Measurements from ENCODE around the gene GLCE. TPM values are rescaled to one million over a fixed set of nuclear protein-coding genes. Genes with fewer than 3 reads are reported as not detected.

GLCE gene
- total RNA-seq, 1 donor from 2014 or later: 42.7 TPM

DNA sequence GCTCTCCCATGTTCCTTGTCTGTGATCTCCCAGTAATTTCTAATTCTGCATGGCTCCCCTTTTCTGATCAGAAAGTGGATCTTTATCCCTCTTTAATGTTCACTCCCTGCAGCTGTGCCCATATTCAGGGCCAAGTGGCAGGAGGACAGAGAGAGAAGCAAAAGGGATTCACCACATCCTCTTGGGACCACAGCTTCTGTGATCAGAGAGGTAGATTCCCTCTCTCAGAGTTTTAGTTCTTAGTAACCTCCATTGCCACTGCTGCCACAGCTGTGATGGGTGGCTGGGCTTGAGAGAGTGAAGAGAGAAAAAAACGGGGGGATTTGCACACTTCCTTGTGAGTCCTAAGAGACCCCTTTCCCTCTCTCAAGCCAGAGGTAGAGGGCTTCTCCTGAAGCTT is 49.2 kb downstream of the GLCE start:
- no peak for DNase-seq

GRCh38 chr15:69210574-69210973 is 50.1 kb downstream of the GLCE start:
- DNase-seq: no peak

- no peak for DNase-seq
Measured at GRCh38 chr15:69213786-69214185, 53.4 kb downstream of the GLCE start.

DNA sequence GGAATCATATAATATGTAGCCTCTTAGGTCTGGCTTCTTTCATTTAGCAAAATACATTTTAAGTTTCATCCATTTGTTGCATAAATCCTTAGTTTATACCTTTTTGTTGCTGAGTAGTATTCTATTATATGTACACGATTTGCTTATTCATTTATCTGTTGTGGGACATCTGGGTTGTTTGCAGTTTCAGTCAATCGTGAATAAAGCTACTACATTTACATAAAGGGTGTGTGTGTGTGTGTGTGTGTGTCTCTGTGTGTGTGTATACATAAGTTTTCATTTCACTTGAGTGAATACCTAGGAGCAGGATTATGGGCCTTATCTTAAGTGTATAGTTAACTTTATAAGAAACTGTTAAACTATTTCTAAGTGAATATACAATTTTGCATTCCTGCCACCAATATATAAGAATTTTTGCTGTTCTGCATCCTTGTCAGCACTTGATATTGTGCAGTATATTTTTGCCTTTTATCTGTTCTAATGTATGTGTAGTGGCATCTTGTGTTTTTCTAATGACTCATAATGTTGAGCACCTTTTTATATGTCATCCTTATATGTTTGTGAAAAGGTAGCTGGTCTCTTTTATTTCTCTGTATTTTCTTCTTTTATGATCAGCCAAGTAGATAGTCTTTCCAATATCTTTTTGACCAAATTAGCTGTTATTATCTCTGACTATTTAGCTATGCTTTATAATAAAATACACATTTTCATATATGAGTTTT is 55.0 kb downstream of the GLCE start:
- DNase-seq: no peak

- DNase-seq: no peak
Measured at GRCh38 chr15:69217381-69217780, 56.9 kb downstream of the GLCE start.

DNA sequence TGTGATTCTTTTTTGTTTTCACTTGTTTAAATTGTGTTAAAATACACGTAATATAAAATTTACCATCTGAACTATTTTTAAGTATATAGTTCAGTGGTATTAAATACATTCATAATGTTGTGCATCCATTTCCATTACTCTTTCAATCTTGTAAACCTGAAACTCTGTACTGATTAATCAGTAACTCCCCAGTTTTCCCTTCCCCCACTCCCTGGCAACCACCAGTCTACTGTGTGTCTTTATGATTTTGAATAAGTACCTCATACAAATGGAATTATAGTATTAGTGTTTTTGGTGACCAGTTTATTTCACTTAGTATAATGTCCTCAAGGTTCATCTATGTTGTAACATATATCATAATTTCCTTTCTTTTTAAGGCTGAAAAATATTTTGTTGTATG is 59.3 kb downstream of the GLCE start:
- no peak for DNase-seq

DNA sequence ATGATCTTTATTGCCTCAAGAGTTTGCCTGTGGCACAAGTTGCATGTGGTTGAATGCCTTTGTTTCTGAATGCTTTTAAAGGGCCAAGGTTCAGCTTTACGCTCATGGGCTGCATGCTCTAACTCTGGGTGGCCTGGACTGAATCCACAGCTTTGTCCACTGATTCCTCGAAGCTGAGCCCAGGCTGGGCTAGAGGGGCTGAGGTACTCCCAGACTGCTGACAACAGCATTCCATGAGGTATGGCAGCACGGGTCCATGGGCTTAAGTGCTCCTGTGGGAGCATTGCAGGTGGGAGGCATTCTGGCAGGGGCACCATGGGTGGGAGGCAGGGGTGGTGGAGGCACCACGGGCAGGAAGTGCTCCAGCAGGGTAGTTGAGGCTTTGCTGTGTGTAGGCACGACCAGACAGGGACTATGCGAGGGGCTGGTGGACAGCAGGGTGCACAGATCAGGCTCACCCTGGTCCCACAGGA is 61.6 kb downstream of the GLCE start:
- no peak for DNase-seq

DNA sequence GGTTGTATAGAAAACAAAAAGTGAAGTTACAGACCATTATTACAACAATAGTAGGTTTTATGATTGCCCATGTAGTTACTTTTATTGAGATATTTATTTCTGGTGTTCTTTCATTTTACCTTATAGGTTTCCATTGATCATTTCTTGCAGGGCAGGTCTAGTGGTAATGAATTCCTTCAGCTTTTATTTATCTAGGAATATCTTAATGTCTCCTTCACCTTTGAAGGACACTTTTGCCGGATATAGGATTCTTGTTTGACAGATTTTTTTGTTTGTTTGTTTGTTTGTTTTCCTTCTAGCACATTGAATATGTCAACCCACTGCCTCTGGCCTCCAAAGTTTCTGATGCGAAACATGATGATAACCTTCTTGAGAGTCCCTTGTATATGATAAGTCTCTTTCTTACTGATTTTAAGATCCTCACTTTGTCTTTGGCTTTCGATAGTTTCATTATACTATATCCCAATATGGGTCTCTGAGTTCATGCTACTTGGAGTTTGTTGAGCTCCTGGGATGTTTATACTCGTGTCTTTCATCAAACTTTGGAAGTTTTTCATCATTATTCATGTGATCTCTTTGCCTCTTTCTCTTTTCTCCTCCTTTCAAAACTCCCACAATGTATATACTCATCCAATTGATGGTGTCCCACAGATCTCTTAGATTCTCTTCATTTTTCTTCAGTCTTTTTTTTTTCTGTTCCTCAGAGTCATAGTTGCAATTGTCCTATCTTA is 62.8 kb downstream of the GLCE start:
- no peak for DNase-seq

DNA sequence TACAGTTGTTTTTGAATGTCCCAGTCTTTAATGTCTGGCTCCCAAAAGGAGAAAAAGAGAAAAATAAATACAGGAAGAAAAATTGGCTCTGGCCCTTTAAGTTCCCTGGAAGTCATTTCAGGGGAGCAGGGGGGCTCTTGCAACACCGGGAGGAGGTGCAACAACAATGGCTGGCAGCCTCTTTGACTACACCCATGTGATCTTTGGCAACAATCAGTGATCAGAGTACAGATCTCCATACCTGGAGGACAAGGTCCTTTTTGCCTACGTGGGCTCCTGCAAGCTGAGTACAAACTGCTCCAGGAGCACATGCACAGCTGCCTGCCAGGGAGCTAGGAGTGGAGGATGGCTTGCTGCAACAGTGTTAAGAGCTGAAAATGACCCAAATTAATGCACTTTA is 63.9 kb downstream of the GLCE start:
- no peak for DNase-seq

DNA sequence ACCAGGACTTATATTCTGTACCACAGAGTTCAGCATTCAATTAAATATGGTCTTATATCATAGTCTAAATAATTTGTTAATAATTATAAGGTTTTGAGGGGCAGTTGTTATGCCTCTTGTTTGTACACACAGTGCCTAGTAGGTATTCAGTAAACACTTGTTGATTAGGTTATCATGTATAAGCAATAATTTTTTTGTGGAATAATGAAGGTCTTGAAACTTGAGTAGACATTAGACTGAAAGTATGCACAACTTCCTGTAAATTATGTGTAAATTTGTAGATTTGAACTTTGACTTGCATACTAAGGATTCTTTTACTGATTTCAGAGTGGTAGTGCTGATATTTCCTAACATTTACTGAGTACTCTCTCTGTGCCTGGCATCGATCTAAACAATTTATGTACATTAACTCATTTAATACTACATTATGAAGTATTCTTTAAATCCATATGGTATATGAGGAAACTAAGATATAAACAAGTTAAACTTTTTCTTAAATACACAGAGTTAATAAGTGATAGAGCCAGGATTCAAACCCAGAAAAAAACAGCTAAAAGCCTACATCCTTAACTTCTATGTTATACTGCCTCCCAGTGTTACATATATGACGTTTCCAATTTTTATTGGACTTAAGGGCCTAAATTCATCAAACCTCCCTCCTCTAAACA is 65.1 kb downstream of the GLCE start:
- DNase-seq: peak; percentile 35

- no peak for DNase-seq
Measured at GRCh38 chr15:69226023-69226355, 65.6 kb downstream of the GLCE start.

- no peak for DNase-seq
Measured at GRCh38 chr15:69232144-69232543, 71.7 kb downstream of the GLCE start.

DNA sequence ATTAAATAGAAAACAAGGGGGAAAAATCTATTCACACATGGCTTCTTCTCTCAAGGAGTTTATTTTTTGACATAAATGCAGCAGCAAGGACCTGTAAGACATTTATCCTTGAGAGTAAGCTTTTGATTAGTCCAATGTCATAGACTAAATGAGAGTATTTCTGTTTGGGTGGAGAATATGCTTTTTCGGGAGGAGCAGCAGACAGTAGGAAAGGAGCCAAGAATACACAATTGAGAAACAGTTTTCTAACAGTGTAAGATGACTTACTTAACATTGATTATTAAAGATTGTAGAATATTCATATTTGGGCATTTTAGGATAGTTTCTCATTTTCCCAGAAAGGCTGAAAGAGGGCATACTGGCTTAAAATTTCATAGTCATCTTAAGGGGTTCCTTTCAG is 72.3 kb downstream of the GLCE start:
- no peak for DNase-seq

- no peak for DNase-seq
Measured at GRCh38 chr15:69234676-69235075, 74.2 kb downstream of the GLCE start.

DNA sequence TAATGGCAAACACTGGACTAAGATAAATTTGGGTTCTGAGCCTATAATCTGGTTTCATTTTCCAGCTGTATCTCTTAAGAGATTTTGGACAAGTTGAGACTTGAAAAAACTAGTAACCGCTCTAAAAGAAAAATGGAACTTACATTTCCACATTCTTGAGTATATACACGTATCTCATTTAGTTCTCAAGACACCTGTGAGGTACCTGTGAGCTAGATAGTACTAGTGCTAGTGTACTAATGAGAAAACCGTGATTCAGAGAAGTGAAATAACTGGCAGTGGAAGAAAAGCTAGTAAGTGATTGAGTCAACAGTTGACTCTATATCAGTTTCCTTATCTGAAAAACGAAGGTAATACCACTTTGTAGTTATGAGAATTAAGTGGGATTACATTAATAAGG is 76.1 kb downstream of the GLCE start:
- DNase-seq: no peak

GRCh38 chr15:69237718-69238117 is 77.3 kb downstream of the GLCE start:
- peak; percentile 18 for DNase-seq

GRCh38 chr15:69244798-69245197 is 84.4 kb downstream of the GLCE start:
- DNase-seq: no peak

GRCh38 chr15:69253156-69253555 is 92.7 kb downstream of the GLCE start:
- no peak for DNase-seq

DNA sequence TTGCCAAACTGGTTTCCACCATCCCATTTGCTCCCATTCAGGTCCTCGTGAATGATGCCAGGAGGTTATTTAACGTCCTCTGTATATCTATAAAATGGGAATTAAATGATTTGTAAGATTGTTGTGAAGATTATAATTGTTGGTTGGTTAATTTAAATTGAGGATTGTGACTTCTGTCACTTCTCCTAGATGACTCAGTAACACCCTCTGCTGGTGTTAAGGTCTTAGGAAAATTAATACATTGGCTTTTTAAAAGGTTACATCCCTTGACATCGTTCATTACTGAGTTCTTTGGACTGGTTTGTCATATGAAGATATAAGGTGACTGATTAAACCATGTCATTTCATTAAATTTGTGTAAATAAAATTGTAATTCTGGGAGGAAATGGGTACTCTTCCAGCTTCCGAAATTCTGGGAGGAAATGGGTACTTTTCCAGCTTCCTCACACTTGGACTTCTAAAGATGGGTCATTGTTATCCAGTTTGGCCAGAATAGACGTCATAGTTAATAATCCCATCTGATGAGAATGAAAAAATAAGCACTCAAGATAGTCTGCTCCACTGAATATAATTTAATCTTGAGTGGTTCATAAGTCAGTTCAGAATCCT is 105.0 kb downstream of the GLCE start:
- DNase-seq: peak; percentile 54

- DNase-seq: no peak
Measured at GRCh38 chr15:69271217-69271616, 110.8 kb downstream of the GLCE start.

GRCh38 chr15:69272139-69272538 is 111.7 kb downstream of the GLCE start:
- DNase-seq: no peak

GRCh38 chr15:69272891-69273290 is 112.5 kb downstream of the GLCE start:
- no peak for DNase-seq

GRCh38 chr15:69275074-69275670 is 114.7 kb downstream of the GLCE start:
- DNase-seq: no peak
